Activated naive CD4-positive, alpha-beta T cell (primary cell): ENCODE data around the gene ATOX1.
"Not testable (repeated sequence)": the region's sequence is repeated elsewhere in the genome, so short reads cannot be mapped to it uniquely, and the experiment has no call there.

Experiments
- DNase-seq, 4 experiments: peaks; one replicate each; lab custom pipeline; 2025; lab: John Stamatoyannopoulos, UW

The ATOX1 gene

DNA sequence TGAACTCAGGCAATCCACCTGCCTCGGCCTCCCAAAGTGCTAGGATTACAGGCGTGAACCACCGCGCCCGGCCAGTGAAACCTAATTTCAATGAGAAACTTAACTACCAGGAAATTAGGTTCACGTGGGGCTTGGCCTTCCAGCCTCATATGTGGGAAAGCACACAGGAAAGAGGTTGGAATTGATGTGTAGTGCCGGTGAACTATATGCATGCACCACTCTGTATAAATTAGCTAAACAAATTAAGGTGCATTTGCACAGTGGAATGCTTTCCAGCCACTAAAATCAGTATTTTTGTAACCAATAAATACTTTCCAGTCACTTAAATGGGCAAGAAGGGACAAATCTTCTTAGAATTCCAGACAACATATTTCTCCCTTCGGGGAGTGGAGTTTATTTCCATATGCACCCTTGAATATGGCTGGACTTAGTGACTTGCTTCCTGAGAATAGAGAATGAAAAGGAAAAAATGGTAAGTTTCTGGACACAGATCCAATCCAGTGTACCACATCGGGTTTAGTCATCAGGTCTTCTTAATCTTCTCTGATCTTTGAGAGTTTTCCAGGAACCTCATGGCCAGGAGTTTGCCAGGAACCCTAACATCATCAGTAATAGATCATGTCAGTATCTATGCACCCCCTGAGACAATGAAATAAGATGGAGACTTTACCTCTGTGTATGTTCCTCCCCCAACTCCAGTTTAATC lies 24.9 kb downstream of the ATOX1 start:
- DNase-seq, result no peak

DNA sequence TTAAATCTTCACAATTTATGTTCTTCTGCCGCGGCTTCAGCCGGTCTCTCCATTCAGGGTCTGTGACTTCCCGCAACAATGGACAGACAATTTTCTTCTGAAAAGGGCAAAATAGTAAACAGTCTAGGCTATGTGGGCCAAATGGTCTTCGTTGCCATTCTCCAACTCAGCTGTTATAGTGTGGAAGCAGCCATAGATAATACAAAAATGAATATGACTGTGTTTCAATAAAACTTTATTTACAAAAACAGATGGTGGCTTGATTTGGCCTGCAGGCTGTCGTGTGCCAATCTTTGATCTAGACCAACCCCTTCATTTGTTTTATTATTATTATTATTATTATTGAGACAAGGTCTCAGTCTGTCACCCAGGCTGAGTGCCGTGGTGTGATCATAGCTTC lies 28.1 kb downstream of the ATOX1 start:
- DNase-seq, result no peak

DNA sequence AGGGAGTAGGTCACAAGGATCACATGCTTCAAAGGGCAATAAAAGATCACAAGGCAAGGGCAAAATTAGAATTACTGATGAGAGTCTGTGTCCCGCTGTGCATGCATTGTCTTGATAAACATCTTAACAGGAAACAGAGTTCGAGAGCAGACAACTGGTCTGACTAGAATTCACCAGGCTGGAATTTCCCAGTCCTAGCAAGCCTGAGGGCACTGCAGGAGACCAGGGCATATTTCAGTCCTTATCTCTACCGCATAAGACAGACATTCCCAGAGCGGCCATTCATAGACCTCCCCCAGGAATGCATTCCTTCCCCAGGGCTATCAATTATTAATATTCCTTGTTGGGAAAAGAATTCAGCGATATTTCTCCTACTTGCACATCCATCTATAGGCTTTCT lies 28.8 kb downstream of the ATOX1 start:
- not testable (repeated sequence) for DNase-seq

DNA sequence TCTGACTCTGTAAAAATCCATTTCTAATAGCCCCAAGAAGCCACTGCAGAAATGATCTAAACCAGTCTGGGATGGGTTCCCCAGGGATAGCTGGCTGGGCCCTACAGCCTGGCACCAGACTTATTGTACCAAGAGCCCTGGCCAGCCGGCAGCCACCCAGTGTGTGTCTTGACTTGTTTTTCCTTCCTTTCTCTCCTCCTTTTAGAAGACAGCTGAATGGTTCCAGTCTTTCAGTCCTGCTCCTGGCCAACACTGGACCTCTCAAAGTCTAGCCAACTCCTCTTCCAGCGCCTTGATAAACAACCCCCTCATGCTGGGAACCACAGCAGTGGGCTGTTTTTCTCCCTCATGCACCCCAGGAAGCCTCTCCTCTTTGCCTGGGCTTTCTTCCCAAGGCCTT lies 34.1 kb downstream of the ATOX1 start:
- DNase-seq, result no peak

DNA sequence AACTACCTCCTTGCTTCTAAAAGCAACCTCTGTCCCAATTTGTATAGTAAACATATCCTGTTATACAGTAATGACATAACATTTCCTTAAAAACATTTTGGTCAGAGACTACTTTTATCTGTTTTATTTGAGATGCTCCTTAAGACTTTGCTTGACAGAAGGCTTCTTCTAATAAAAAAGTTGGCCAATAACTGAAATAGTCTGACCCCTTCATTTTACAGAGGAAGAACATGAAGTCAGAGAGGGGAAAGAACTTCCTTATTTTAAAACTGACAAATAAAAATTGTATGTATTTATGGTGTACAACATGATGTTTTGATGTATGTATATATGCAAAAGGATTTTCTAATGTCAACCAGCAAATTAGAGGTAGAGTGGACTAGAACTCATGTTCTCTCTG lies 35.9 kb downstream of the ATOX1 start:
- no peak for DNase-seq

DNA sequence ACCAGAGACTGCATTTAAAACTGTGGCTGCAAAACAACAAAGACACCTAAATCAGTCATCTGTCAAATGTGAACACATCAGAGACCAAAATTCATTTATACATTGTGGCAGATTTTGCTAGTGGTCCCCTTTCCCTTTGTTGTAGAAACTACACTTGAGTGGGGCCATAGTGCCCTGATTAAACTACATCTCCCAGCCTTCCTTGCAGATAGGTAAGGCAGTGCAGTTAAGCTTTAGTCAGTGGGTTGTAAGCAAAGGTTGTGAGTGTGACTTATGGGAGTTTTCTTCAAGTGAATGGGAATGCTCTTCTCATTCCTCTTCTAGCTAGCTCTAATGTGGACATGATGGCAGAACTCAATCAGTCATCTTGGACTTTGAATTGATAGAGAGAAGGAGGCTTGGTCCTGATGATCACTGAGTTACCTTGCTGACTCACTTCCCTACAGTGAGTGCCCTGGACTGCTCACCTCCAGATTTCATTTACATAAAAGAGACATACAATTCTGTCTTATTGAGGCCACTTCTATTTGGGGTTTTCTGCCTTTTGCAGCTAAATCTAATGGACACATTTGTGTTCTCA lies 36.5 kb downstream of the ATOX1 start:
- no peak for DNase-seq

DNA sequence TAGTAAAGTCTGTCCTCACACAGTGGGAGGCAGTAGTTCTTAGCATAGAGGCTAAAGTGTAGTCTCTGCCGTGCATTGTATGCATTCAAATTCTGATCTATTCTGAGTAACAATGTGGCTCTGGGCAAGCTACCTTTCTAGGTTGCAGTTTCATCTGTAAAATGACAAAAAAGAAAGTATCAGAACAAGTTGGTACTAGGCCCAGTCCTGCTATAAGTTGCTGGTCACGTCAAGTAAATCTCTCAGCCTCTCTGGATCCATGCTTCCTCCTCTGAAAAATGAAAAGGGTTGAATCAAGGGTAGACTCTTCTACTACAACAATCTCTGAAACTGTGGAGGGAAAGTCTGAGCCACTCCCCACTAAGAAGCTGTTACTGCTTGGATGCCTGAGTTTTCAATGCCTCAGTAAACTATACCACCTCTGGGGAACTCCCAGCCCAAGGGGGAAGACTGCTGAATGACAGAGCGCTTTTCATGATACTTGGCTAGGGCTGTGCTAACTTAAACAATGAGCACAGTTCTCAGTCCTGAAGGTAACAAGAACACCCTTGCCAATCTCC lies 37.3 kb downstream of the ATOX1 start:
- DNase-seq, result no peak

DNA sequence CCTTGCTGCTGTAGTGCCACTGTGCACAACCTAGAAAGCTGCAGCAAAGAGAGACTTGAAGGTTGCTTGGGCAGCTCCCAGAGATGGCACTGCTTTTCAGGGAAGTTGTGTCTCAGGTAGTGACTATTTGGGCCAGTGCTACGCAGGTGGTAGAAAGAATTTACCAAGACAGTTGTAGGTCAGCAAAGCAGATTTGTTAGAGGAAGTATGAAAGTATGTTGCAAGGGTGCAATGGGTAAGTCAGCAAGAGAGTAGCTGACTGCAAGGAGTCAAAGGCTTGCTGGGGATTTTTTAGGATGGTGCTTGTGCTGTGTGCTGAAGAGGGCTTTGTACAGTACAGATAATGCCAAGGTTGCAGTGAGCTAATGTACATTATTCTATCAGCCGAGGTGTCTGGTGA lies 38.2 kb downstream of the ATOX1 start:
- DNase-seq, result no peak

DNA sequence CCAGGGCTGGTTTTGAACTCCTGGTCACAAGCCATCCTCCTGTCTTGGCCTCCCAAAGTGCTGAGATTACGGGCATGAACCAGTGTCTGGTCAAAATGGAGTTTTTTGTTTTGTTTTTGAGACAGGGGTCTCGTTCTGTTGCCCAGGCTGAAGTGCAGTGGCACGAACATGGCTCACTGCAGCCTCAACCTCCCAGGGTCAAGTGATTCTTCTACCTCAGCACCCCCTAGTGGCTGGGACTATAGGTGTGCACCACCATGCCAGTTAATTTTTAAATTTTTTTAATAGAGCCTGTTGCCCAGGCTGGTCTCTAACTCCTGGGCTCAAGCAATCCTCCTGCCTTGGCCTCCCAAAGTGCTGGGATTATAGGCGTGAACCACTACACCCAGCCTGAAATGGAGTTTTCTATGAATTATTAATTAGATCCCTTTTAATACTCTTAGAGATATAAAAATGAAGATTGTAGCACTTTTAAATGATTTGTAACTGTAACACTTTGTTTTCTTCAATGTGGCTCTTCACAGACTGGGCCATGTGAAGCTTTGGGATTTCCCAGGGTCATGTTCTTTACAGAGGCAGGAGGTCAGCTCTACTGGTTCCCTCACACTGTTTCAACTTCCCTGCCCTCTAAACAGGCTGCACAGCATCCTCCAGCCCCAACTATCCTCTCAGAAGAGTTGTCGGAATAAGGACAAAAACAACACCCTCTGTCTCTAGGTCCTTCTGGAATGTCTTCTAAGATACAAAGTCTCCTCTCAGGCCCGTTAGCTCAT lies 39.0 kb downstream of the ATOX1 start:
- no peak for DNase-seq

DNA sequence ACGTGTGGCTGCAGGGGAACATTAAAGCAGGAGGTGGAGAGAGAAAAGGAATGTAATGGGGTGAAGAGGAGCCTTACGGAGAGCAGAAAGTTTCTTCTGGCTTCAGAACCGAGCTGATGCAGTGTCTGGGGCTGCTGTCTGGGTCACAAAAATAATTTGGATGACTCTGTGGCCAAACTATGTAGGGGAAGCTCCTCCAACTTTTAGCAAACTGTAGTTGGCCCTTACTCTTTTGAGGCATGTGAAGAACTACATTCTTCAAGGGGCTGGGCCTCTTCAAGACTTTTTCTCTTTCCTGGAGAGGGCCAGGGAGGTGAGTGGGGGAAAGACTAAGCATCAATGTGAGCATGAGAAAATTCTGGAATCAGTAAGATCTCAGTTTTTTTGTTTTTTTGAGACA lies 39.8 kb downstream of the ATOX1 start:
- no peak for DNase-seq

DNA sequence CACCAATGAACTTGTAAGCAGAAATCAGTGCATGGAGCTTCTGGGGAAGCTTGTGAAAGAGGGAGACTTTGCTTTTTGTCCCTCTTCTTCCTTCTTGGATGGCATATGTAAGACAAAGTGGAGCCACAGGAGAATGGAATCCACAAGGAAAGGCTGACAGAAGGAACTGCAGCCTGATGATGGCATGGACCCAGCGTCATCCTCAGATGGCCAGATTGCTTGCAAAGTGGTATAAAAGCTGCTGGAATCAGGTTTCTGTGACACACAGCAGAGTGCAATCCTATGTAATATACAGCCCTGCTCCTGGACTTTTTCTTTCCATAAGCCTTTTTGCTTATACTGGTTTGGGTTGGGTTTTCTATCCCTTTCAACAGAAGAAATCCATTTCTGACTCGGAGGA lies 40.3 kb downstream of the ATOX1 start:
- DNase-seq, result no peak

DNA sequence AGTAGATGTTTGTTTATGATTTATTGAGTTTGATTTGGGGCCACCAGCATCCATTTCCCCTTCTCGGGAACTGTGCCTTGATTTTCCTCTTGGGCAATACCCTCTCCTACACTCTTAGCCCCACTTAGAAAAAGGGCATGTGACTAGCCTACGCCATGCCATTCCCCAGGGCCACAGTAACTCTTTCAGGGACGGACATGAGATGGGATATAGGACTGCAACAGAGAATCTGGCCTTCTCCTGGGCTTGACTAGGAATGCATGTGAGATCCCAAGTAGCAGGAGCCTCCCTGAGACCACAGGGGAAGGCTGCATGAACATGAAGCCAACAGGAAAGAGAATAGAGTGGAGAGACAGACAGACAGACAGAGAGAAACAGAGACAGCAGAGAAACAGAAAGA lies 41.0 kb downstream of the ATOX1 start:
- DNase-seq, result no peak

DNA sequence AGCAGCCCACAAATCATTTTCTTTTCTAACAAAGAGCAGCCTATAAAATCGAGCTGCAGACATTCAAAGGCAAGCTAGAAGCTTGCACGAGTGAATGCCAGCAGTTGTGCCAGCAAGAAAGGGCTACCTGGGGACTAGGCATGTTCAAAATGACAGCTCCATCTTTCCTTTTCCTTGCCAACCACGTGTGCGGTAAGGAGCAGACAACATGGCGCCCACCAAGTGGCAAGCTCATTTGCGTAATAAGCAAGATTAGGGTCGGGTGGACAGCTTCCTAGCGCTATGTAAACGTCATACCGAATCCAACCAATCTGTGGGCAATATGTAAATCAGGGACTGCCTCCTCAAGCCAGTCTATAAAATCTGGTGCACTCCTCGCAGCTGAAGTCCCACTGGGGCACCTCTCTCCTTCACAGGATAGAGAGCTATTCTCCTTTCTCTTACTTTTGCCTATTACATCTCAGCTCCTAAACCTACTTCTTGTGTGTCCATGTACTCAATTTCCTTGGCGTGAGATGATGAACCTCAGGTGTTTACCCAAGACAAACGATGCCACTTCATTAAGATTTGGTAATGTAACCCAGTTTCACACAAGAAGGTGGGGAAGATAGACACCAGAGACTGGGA lies 49.2 kb downstream of the ATOX1 start:
- DNase-seq, result no peak

DNA sequence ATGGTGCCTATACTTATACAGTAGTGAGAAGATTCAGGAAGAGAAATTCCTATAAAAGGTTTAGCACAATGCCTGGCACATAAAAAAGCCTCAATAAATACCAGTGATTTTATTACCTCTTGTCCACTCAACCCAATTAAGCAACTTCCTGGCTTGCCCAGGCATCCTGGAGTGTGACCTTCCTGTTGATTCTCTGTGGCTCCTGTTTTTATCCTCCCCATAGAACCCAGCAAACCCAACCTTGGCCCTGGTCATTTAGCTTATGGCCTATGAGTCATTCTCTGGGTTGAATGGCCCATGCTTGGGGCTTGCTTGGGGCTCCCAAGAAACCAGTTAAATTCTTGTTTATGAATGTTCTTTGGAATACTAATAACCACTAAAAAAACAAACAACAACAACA lies 50.3 kb downstream of the ATOX1 start:
- DNase-seq, result no peak

DNA sequence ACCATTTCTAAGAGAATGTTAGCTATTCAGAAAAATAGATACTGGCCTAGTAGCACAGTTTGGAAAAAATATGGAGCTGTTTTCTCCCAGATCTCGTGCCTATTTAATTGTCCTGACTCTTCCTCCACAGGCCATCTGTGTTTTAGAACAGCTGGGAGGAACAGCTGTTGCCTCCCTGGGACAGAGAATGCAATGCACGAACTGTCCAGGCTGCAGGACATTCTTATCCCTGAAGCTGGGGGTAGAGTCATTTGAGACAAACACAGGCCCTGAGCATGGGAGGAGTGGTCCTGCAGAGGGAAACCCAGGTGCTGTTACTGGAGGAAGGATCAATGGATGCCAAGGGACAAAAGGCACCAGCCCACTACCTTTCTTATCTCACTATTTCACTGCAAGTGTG lies 50.9 kb downstream of the ATOX1 start:
- no peak for DNase-seq

DNA sequence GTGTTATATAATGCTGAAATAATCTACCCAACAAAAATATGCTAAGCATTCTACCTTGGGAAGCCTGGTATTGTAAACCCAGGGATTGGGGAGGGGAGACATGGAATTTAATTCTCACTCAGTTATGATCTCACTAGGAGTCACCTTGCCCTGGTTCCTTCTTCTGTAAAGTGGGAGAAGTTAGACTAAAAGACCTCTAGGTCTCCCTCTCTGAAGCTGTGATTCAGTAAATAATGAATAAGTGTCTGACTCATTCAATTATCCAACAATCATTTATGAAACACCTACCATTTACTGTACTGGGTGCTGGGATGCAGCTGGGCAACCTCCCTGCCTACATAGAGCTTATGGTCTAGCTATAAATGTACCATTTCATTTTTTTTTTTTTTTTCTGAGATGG lies 51.5 kb downstream of the ATOX1 start:
- no peak for DNase-seq

DNA sequence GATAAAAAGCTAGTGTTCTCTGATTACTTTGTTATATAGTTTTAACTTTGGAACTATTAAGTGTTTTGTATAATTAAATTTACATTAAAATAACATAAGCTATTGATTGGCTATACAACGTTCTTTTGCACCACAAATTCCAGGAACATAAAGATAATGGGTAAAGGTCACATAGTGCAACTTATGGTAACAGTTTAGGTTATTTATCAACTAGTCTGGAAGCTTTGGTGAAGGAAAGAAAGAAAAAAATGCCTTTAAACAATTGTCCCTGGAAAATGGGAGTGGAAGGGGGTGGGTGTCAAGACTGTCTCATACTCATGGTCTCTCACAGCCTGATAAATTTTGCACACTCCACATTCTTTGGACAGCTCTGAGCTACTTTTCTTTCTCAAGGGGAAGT lies 54.7 kb downstream of the ATOX1 start:
- no peak for DNase-seq

DNA sequence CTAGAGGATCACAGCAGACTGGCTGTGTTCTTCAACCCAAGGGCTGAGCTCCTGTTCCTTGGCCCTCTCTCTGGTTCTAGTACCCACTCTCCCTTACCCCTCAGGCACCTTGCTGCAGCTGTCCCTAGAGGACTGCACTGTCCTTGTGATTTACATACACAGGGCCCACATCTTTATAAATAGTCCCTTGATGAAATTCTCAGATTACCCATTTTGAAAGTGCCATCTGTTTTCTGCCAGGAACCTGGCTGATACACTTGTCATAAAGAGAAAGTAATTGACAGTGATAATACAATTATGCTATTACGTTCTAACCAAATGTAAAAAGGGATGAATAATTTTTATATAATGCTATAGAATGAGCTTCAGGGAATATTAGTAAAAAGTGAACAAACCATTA lies 55.2 kb downstream of the ATOX1 start:
- no peak for DNase-seq

DNA sequence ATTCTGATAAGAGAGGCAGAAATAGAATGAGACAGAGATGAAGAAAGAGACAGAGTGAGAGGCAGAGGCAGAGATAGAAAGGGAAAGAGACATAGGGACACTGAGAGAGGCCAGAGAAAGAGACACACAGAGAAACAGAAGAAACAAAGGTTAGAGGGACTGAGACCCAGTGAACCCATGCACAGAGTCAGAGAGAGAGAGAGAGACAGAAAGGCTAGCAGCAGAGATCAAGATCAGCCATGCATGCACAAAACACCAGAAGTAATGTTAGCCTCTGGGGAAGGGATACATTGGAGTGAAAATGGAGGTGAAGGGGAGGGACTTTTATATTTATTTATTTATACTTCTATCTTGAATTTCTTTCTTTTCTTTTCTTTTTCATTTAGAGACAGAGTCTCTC lies 57.6 kb downstream of the ATOX1 start:
- DNase-seq, result no peak

DNA sequence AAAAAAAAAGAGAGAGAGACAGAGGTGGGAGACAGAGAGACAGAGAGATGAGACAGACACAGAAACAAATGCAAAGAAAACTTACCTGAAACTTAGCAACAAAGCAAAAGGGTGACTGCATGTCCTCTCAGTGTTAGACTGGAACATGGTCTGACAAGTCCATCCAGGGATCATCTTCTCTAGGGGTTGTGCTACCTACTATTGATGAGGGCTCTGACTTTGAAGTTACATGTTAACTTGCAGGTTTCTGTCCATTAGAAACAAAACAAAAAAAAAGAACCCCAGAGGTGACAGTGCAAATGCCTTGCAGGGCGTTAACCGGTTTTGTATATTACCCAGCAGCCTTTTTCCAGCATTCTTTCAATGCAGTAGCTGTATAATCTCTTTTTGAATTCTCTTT lies 58.1 kb downstream of the ATOX1 start:
- DNase-seq, result no peak

DNA sequence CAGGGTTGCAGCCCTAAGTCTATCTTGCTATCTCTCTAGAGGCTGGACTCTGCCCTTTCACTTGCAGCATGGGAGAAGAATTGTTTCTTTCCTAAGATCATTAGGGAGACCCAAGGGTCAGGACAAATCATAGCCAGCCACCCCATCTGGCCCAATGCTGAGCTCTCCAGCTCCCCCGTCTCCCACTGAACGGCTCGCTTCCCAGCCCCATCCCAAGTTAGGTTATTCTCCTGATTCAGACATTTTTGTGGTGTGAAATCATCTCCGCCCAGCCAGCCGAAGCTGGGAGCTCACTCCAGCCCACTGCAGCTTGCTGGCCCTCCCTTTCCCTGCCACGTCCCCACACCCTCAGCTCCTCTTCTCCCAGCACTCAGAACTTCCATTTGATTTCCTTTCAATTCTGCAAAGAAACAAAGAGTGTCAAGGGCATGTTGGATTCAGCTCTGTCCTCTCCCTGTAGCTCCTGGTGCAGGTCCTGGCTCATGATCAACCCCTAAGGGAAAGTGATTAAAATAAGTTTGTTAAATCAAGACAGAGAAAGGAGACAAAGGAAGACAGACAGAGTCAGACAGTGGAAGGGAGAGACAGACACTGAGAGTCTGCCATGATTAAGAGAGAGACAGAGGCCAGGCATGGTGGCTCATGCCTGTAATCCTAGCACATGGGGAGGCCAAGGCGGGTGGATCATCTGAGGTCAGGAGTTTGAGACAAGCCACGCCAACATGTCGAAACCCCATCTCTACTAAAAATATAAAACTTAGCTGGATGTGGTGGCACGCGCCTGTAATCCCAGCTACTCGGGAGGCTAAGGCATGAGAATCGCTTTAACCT lies 59.1 kb downstream of the ATOX1 start:
- DNase-seq, result no peak

DNA sequence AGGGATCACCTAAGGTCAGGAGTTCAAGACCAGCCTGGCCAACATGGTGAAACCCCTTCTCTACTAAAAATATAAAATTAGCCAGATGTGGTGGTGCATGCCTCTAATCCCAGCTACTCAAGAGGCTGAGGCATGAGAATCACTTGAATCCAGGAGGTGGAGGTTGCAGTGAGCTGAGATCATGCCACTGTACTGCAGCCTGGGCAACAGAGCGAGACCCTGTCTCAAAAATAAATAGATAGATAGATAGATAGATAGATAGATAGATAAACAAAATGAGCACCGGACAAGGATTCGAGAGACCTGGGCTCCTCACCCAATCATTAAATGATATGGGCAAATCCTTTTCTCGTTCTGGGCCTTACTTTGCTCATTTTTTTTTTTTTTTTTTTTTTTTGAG lies 60.4 kb downstream of the ATOX1 start:
- DNase-seq, result not testable (repeated sequence)
